Activated naive CD4-positive, alpha-beta T cell treated with anti-CD3 and anti-CD28 coated beads for 36 hours (primary cell): ENCODE measurements around the gene PTF1A. TPM values are rescaled to one million over a fixed set of nuclear protein-coding genes. Genes with fewer than 3 reads are reported as not detected.
"Not testable (repeated sequence)": the region's sequence is repeated elsewhere in the genome, so short reads cannot be mapped to it uniquely, and the experiment has no call there.

Experiments
- CTCF ChIA-PET: fragments of 350-600 bp; sonication (Branson Sonifier 250); formaldehyde crosslinking; loops from one replicate; lab custom pipeline; 2021; ENCODE audit warnings: antibody characterized with exemption; lab: Charles Lee
- DNase-seq: peaks from one replicate; pipeline ENCODE4 v3.0.0-alpha.2; 2020
- H3K27ac Mint-ChIP-seq: one replicate; pipeline ENCODE4 v1.8.0; 2021; ENCODE audit warnings: mild to moderate bottlenecking, mixed read lengths
- H3K27me3 Mint-ChIP-seq: one replicate; pipeline ENCODE4 v1.8.0; 2021; ENCODE audit warnings: low read depth, mixed read lengths
- H3K36me3 Mint-ChIP-seq: one replicate; pipeline ENCODE4 v1.8.0; 2021; ENCODE audit warnings: low read depth, mixed read lengths
- H3K4me1 Mint-ChIP-seq: one replicate; pipeline ENCODE4 v1.8.0; 2021; ENCODE audit warnings: low read depth, mixed read lengths
- H3K4me3 Mint-ChIP-seq: one replicate; pipeline ENCODE4 v1.8.0; 2021; ENCODE audit warnings: mild to moderate bottlenecking, moderate library complexity, mixed read lengths
- H3K9me3 Mint-ChIP-seq: one replicate; pipeline ENCODE4 v1.8.0; 2021; ENCODE audit warnings: mixed read lengths
- intact Hi-C: fragments of 100-400 bp; cut with micrococcal nuclease; formaldehyde crosslinking; loops from one replicate; pipeline ENCODE4 v1.15.1; 2023
- total RNA-seq, 2 experiments: library from RNA; stranded (reverse); gene quantifications; one replicate each; pipeline ENCODE4 v1.2.3, GENCODE V29; 2021

Gene PTF1A
- total RNA-seq, 2 experiments from 2014 or later = not detected

GRCh38 chr10:23241779-23242178, 49.7 kb downstream of the PTF1A start:
- H3K4me3 Mint-ChIP-seq, H3K4me1 Mint-ChIP-seq, H3K27me3 Mint-ChIP-seq, H3K36me3 Mint-ChIP-seq, intact Hi-C loops, H3K27ac Mint-ChIP-seq, H3K9me3 Mint-ChIP-seq, DNase-seq: not testable (repeated sequence)
- CTCF ChIA-PET = interaction anchor here (0.7 kb wide), 1 partner anchor 188 kb away, joined by 4 read pairs; no protein-coding TSS in a partner anchor

Other genes with a start within 250 kb of the PTF1A start
- 10 to 100 TPM; 13.9 to 16.0 TPM for gene MSRB2, start 96.7 kb upstream of the PTF1A start, total RNA-seq
- 1 to 10 TPM; 2.0 to 3.2 TPM for gene C10orf67, start 152.5 kb downstream of the PTF1A start, total RNA-seq
- 10 to 100 TPM; 15.7 to 16.0 TPM for gene OTUD1, start 246.8 kb downstream of the PTF1A start, total RNA-seq